ENCODE data around the gene SIPA1L3.

The SIPA1L3 gene

DNA sequence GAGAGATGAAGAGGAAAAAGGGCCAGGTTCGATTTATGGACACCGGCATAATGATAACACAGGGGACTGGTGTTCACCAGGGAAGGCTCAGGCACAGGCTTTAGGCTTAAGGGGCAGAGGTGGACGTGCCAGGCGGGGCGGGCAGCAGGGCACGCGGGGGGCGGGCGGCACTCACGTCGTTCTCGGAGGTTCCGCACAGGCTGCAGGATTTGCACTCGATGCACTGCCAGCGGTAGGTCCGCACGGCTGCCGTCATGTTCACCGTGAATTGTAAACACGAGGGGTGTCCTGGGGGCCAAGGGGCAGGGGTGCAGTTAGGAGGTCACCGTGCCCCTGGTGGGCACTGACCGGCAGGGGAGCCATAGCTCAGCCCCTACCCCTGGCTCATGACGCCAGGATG, 306.5 kb downstream of the SIPA1L3 start:
- no peak for TF ChIP-seq ISL1 (CRISPR knock-in tag; IDR thresholded peaks at IDR 0.05)
- TF ChIP-seq SNAI2 (CRISPR knock-in tag; IDR thresholded peaks at IDR 0.05), result no peak
- no peak for TF ChIP-seq ZFP3 (CRISPR knock-in tag; IDR thresholded peaks at IDR 0.05)
- TF ChIP-seq, protein P1, sequence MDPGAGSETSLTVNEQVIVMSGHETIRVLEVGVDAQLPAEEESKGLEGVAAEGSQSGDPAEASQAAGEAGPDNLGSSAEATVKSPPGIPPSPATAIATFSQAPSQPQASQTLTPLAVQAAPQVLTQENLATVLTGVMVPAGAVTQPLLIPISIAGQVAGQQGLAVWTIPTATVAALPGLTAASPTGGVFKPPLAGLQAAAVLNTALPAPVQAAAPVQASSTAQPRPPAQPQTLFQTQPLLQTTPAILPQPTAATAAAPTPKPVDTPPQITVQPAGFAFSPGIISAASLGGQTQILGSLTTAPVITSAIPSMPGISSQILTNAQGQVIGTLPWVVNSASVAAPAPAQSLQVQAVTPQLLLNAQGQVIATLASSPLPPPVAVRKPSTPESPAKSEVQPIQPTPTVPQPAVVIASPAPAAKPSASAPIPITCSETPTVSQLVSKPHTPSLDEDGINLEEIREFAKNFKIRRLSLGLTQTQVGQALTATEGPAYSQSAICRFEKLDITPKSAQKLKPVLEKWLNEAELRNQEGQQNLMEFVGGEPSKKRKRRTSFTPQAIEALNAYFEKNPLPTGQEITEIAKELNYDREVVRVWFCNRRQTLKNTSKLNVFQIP (CRISPR knock-in tag; IDR thresholded peaks at IDR 0.05; ENCODE audit: borderline replicate concordance, low read depth), result no peak
- no peak for TF ChIP-seq CSDC2 (CRISPR knock-in tag; IDR thresholded peaks at IDR 0.05)
- TF ChIP-seq ZNF565 (CRISPR knock-in tag; conservative IDR thresholded peaks at IDR 0.05; ENCODE audit: low read depth), result no peak
- TF ChIP-seq ARNTL (CRISPR knock-in tag; IDR thresholded peaks at IDR 0.05; ENCODE audit: borderline replicate concordance, low read depth), result no peak
- ATAC-seq, result no peak

DNA sequence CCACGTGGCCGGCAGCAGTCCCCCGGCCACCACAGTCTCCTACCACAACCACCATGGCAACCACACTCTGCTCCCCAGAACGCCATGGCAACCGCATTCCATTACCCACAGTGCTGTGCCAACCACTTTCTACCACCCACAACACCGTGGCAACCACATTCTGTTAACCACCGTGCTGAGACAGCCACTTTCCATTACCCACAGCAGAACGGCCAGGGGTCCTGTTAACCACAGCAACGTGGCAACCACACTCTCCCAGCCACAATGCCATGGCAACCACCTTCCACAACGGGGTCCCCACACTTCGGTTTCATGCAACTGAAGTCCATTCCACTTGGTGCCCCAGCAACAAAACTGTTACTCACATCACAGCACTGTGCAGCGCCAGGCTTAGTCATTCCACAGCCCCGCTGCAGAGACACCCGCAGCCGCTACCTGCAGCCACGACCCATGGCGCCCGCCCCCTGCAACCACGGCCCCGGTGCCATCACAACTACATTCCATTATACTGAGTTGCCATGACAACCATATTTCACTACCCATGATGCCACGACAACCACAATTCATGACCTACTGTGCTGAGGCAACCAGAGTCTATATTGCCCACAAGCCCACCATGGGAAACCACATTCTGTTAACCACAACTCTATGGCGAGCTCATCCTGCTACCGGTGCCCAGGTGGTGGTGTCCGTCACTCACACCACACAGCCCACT, 307.1 kb downstream of the SIPA1L3 start:
- TF ChIP-seq ESRRG (CRISPR knock-in tag; IDR thresholded peaks at IDR 0.05) (no peak), RARB (CRISPR knock-in tag; IDR thresholded peaks at IDR 0.05) (no peak), ZFP30 (CRISPR knock-in tag; IDR thresholded peaks at IDR 0.05) (no peak), TOX (CRISPR knock-in tag; IDR thresholded peaks at IDR 0.05; ENCODE audit: borderline replicate concordance) (no peak)
- TF ChIP-seq, protein P2, sequence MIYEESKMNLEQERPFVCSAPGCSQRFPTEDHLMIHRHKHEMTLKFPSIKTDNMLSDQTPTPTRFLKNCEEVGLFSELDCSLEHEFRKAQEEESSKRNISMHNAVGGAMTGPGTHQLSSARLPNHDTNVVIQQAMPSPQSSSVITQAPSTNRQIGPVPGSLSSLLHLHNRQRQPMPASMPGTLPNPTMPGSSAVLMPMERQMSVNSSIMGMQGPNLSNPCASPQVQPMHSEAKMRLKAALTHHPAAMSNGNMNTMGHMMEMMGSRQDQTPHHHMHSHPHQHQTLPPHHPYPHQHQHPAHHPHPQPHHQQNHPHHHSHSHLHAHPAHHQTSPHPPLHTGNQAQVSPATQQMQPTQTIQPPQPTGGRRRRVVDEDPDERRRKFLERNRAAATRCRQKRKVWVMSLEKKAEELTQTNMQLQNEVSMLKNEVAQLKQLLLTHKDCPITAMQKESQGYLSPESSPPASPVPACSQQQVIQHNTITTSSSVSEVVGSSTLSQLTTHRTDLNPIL (CRISPR knock-in tag; IDR thresholded peaks at IDR 0.05; ENCODE audit: low read depth), result no peak
- ATAC-seq, result peak; percentile 44

DNA sequence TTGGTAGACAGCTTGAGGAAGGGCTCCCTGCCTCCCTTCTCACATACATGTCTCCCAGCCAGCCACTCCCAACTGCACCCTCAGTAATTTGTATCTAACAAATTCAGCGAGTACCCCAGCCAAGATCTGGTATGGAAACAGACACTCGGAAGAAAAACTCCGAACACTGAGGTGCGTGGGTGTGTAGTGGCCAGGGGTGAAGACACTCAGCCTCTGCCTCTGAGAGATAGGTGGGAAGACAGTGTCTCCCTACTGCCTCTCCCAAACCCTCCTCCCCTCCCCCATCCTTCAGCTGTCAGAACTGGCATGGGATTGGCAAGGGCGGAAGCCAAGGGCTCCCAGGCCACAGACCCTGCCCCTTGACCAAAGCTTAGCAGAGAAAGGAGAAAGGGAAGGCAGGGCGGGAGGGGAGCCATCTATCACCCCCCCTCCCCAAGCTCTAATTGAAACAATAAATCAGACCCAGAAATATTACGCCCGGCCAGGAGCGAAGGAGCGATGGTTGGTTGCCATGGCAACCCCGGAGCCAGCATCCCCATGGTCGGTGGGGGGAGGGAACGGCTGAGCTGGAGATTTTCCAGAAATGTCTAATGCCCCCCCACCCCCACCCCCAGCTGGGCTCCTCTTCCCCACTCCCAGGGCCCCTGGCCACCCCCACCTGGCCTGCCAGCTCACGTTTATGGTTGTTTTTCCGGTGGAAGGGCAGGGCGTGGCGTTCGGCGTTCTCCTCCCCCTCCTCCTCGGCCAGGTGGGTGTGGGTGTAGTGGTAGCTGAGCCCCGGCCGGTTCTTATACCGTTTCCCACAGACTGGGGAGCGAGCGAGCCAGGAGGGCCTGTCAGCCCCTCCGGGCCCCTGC, 310.0 kb downstream of the SIPA1L3 start:
- no peak for ATAC-seq
- TF ChIP-seq ZNF70 (CRISPR knock-in tag; IDR thresholded peaks at IDR 0.05) (no peak), GLIS3 (CRISPR knock-in tag; IDR thresholded peaks at IDR 0.05) (no peak), TCF4 (CRISPR knock-in tag; IDR thresholded peaks at IDR 0.05; ENCODE audit: borderline replicate concordance) (no peak), RARB (CRISPR knock-in tag; IDR thresholded peaks at IDR 0.05) (no peak), BACH2 (CRISPR knock-in tag; IDR thresholded peaks at IDR 0.05; ENCODE audit: borderline replicate concordance) (no peak), CSDC2 (CRISPR knock-in tag; IDR thresholded peaks at IDR 0.05) (no peak), ZFP30 (CRISPR knock-in tag; IDR thresholded peaks at IDR 0.05) (no peak), ARNTL (CRISPR knock-in tag; IDR thresholded peaks at IDR 0.05; ENCODE audit: borderline replicate concordance, low read depth) (no peak), OSR1 (CRISPR knock-in tag; IDR thresholded peaks at IDR 0.05) (no peak), ZFP3 (CRISPR knock-in tag; IDR thresholded peaks at IDR 0.05) (no peak), ESRRG (CRISPR knock-in tag; IDR thresholded peaks at IDR 0.05) (no peak), PPARA (CRISPR knock-in tag; IDR thresholded peaks at IDR 0.05; ENCODE audit: borderline replicate concordance) (no peak)
- TF ChIP-seq, protein P3, sequence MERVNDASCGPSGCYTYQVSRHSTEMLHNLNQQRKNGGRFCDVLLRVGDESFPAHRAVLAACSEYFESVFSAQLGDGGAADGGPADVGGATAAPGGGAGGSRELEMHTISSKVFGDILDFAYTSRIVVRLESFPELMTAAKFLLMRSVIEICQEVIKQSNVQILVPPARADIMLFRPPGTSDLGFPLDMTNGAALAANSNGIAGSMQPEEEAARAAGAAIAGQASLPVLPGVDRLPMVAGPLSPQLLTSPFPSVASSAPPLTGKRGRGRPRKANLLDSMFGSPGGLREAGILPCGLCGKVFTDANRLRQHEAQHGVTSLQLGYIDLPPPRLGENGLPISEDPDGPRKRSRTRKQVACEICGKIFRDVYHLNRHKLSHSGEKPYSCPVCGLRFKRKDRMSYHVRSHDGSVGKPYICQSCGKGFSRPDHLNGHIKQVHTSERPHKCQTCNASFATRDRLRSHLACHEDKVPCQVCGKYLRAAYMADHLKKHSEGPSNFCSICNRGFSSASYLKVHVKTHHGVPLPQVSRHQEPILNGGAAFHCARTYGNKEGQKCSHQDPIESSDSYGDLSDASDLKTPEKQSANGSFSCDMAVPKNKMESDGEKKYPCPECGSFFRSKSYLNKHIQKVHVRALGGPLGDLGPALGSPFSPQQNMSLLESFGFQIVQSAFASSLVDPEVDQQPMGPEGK (CRISPR knock-in tag; IDR thresholded peaks at IDR 0.05; ENCODE audit: borderline replicate concordance), result no peak
- TF ChIP-seq, protein P4, sequence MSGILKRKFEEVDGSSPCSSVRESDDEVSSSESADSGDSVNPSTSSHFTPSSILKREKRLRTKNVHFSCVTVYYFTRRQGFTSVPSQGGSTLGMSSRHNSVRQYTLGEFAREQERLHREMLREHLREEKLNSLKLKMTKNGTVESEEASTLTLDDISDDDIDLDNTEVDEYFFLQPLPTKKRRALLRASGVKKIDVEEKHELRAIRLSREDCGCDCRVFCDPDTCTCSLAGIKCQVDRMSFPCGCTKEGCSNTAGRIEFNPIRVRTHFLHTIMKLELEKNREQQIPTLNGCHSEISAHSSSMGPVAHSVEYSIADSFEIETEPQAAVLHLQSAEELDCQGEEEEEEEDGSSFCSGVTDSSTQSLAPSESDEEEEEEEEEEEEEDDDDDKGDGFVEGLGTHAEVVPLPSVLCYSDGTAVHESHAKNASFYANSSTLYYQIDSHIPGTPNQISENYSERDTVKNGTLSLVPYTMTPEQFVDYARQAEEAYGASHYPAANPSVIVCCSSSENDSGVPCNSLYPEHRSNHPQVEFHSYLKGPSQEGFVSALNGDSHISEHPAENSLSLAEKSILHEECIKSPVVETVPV (CRISPR knock-in tag; IDR thresholded peaks at IDR 0.05), result no peak
- TF ChIP-seq, protein P2 (CRISPR knock-in tag; IDR thresholded peaks at IDR 0.05; ENCODE audit: low read depth), result no peak
- TF ChIP-seq, protein P1 (CRISPR knock-in tag; IDR thresholded peaks at IDR 0.05; ENCODE audit: borderline replicate concordance, low read depth), result no peak
